HG03097 (cell line): Measurements from ENCODE around the gene ADD2.

Experiments used
- ATAC-seq: cut with Tn5 transposase; IDR thresholded peaks from one replicate; pipeline ENCODE4 v1.9.1; 2021; ENCODE audit not compliant: unreplicated experiment, low FRiP score

Gene ADD2

DNA sequence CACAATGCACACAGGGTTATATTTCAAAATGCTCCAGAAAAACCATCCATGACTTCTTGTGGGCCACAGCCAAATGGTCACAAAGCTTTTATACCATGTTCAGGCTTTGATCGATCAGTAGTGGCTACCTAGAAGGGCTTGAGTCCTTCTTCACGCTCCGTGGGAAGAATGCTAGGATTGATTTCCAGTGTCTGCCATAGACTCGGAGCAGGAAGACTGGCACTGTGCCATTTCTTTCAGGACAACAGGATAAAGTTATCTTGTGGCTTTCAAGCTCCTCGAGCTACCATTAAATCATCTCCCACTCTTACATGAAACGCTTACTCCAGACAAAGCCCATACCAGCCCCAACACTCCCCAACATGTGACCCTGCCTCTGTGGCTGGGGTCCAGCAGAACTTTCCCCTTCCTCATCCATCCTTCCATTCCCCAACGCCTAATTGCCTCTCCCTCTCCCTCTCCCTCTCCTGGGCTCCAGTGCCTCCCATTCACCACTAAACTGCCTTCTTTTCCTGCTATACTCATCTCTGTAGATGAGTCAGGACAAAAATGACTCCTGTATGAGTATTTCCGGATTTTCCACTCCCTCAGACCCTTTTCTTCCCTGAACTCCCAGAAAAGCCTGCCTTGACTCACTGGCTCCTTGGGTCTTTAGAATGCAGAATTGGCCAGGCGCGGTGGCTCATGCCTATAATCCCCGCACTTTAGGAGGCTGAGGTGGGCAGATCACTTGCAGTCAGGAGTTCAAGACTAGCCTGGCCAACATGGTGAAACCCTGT lies 40.9 kb downstream of the ADD2 start:
- no peak for ATAC-seq

DNA sequence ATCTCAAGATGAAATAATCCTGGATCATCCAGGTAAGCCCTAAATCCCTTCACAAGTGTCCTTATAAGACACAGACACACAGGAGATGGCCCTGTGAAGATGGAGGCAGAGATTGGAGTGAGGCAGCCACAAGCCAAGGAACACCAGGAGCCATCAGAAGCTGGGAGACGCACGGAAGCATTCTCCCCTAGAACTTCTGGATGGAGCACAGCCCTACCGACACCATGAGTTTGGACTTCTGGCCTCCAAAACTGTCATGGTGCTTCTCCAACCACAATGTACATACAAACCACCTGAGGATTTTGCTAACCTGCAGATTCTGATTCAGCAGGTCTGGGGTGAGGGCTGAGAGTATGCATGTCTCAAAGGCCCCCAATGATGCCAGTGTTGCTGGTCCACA lies 42.5 kb downstream of the ADD2 start:
- ATAC-seq = no peak

DNA sequence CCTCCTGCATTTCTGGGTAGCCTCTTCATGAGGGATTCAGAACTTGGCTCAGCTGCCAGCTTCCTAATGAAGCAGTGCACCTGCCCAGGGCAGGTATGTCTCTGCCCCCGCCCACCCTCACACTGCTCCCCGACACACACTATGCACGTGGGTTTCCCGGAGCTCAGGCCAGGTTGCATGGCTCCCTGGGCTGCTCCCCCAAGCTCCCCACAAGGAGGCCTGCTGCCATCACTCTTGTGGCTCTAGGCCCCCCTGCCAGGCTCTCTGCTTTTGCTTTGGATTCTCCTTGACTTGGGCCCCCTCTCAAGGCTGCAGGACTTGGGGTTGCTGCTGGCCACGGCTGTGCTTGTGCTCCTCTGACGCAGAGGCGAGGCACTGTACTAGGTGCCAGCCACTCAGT lies 43.6 kb downstream of the ADD2 start:
- no peak for ATAC-seq

DNA sequence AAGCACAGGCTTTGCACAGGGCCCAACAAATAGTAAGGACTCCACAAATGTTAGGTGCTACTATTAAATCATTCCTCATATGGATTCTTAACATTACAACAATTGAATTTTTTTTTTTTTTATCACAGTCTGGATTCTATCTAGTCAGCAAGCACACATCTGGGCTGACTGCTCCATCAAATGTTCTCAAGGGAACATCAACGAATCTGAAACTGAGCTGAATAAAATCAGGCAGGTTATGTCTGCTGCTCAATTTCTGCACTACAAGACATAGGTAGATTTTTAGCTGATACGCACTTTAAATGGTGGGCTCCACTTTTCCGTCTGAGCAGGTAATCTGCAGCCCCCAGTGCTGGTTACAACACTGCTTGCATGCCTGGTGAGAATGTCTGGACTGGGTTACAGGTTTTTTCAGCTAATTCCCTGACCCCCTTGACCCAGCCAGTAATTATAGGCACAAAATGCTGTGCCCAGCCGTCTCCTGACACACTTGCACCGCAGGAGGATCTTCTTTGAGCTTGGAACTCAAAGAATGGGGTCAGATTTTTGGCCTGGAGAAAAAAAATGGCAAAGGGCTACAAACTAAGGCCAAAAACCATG lies 44.6 kb downstream of the ADD2 start:
- ATAC-seq = no peak

DNA sequence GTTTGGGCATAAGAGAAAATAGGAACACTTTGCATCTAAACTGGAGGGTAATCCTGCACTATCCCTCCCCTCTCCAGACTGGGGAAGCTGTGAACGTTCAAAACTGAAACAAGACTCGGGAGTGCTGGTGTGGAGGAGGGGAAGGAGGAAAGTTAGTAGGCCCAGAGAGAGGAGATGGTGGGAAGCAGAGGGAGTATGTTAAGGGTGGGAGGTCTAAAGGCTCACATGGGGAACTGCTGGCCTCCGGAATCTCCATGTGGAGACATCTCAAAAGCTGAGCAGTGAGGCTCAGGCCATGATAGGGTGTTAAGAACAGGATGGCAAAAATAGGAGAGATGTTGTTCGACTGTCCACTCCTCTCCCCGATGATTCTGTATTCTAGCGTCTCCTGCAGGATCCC lies 47.9 kb downstream of the ADD2 start:
- ATAC-seq = no peak

DNA sequence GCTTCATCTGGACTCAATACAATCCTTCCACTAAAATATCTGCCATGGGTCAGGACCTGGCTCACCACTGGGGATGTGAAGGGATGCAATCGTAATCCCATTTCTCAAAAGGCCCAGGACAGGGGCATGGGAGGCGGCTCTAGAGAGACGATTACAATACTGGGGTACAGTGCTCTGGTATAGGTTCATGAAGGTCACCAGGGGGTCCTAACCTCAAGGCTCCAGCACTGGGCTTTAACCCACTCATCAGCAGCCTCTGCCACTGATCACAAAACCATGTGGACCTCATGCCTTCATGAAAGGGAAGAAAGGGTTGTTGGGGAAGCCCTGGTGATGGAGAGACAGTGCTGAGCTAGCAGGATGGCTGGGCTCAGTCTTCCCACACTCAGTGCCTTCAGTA lies 48.8 kb downstream of the ADD2 start:
- ATAC-seq = no peak

DNA sequence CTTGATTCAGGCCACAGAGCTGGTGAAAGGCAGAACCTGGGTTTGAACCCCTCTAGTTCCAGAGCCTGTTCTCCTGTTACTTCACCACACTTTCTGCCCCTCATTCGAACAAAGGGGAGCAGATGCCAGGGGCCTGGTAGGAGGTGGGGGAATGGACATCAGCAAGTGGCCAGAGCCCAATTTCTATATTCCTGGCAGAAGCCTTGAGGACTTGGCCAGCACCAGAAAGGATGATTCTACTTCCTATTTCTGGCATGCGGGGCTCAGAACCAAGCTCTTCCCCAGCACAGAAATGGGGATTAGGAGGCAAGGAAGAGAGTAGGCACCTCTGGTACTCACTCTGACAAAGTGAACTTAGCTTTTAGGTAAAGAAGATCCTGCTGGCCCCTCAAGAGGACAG lies 49.3 kb downstream of the ADD2 start:
- ATAC-seq = no peak

DNA sequence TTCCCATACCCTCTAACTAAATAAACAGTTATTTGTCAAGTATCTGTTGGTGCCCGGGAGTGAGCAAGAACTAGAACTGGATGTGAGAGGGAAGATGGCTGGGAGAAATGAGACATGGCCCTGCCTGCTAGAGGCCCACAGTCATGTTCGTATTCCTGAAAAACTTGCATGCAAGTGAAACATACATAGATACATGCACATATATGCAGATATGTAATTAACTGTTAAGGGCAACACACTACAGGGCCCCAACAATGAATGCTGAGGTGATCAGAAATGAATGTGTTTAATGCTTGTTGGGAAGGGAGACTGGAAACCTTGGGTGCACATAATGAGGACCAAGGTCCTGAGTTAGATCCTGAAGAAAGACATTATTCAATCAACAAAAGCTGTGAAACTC lies 49.8 kb downstream of the ADD2 start:
- no peak for ATAC-seq

DNA sequence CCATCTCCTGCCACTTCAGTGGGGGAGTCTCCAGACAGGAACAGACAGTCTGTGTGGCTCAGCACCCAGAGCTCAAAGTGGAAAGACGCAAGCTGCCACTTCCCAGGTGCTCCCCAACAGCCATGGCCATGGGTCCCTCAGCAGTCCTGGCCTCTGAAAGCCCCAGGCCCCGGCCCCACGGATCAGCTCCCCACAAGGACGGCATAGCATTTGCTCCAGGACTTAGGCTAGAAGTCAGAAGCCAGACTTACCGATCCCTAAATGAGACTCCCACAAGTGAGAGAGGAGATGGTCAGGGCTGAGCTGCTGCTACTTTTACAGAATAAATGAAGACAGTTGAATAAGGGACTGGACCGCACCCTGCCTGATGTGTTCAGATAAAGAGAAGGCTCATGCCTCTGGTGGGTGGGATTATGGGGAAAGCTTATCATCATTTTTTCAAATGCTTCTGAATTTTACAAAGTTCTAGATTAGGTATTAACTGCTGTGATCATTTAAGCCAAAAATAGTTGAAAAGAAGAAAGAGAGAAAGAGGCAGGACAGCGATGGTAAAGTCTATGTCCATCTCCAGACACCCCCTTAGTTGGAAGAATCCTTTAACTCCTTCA lies 50.5 kb downstream of the ADD2 start:
- no peak for ATAC-seq

DNA sequence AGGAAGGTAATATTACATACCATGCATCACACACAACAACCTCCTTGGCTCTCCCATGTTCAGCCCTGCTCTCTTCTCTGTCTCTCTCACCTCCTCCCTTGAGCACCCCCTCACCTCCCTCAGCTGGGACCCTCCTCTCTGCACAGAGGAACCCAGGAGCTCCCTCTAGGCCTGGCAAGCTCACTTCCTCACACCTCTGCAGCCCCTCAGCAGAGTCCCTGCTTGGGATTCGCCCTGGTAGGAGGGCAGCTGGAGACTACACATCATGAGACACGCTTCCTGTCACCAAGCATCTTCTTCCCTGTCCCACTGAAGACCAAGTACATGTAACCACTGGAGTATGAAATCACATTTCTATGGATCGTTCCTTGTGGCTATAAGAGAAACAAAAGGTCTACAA lies 51.0 kb downstream of the ADD2 start:
- no peak for ATAC-seq

DNA sequence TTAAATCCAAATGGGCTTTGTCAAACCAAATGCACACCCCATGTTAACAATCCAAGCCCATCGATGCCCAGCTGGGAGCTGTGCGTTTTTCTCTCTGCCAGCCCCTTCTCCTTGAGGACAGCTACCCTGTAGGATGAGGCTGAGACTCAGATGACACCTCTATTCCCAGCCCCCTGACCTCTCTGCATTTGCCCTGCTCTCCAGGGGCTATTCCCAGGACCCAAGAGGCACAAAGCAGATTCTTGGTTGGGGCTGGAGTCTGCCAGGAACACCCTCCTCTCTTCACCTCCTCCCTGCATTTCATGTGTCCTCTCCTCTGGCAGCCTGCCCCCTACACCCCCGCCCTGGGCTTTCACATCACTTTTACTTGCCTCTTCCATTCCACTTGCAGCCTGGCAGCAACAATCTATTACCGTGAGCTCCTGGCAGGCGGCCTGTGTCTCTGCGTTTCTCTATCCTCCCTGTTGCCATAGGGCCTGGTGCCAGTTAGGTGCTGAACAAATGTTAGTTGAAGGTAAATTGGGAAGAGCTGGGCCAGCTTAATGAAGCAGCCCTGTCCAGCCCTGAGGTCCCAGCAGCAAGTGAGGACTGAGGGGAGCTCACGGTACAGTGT lies 51.8 kb downstream of the ADD2 start:
- ATAC-seq = no peak

DNA sequence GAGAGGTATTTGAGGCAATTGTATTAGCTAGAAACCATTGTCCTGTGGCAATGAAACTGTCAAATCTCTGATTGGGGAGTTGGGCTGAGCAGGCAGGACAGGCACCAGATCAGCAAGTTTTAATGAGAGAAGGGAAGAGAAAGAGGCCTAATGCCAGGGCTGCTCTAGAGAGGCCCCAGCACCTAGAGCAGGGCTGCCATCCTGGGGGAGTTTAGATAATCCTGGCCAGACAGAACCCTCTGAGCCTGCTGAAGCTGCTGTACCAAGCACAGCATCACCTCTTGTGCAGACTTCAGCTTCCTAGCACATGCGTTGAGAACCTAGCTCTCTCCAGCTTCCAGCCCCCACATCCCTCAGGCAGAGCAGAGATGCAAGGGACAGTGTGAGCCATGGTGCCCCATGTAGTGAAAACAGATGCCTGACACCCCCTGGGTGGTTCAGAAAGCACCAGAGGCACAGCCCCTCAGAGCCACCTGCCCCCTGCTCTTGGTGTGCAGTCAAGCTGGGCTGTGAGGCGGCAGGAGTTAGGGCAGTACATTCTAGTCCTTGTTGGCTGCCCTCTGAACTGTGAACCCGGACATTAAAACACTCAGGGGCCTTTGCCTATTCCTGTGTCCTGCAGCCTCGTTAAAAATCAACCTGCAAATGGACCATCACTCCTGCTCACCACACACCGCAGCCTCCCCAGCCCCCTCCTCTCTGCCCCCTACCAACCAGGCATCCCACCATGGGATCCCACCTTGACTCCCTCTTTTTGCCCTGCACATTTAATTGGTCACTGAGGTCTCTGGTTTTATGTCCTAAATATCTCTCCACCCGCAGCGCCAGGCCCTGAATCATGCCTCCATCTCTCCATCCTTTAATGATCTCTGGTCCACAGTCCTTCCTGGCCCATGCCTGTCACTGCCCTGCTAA lies 52.7 kb downstream of the ADD2 start:
- ATAC-seq = no peak

DNA sequence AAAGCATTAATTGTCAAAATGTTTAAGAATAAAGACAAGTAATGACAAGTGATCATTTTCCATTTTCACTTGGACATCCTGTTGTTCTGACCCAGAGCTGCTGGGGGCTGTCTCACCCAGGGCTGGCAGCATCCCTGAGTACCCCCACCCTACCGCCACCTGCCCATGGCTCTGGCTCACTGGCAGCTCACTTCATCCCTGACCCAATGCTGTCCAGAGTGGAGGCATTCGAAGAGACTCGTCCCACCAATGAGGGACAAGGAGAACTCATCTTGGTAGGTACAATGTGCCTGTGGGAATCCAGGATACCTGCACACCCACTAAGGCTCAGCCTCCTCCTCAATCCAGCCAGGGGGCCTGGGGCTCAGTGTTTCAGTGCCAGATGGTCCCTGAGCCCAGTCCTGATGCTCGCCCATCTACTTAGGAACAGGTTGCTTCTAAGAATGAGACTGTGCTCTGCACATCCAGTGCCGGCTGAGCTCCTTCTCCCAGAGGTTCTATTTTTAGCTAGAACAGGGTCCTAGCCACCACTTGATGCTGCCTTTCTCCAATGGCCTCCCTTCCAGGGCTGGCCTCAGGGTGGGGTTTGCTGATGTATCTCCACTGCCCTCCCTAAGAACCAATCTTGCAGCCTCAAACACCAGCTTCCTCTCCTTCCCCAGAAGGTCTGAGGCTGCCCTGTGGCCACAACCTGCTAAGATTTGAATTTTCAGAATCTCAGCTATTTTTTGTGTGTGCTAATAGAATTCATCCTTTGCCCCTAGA lies 53.7 kb downstream of the ADD2 start:
- no peak for ATAC-seq

DNA sequence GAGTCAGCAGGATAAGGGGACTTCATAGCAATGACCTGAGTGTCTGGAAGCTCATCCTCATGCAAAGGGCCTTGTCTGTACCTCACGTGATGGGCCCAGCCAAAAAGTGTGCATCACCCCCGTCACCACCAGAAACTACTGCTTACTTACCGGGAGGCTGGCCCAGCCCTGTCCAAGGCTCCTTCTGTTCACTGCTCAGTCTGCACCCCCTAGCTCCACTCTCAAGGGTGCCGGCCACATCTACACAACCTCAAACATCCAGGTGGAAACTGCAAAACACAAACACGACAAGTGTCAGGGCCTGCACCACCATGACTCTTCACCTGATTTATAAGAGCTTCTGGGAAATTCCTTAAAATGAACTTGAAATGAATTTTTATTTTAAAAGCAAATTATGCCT lies 55.1 kb downstream of the ADD2 start:
- no peak for ATAC-seq

DNA sequence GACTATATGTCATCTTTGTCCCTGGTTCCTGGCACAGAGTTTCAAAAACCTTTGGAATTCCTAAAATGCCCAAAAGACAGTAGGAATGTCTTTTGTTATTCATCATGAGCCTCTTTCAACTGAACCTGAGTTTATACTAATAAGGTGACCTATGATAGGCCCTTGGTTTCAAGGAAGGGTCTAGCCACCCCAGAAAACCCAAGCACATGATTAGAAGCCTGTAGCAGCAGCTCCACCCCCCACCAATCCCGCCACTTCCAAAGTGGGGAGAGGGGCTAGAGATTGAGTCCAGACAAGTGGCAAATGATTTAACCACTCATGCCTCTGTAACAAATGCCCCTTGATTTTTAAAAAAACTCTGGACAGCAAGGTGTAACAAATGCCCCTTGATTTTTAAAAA lies 56.8 kb downstream of the ADD2 start:
- no peak for ATAC-seq

DNA sequence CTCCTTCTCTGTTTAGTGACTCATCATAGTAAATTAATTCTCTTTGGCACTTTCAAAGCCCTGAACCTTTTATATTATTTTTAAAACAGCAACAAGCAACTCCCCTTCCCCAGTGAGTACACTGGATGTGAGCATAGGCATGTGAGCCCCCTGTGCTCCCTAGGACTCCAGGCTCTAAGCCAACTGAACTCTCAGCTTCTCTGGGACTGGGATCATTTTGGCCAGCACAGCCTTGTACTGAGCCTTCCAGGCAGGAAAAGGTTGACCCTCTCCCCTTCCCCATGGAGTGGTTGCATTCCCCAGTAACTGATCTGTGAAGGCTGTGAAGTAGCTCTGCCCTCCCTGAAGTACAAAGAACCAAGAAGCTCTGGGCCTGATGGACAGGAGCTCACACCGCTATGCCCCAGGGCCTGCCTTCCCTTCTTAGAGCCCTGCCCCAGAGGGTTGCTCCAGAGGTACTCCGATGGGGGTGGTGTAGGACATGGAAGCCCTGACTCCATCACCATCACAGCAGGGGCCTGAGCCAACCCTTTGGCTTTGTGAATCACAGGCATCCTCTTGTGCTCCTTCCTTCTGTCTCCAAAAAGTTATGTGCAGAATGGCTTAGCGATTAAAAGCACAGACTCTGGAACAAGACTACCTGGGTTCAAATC lies 57.8 kb downstream of the ADD2 start:
- no peak for ATAC-seq

DNA sequence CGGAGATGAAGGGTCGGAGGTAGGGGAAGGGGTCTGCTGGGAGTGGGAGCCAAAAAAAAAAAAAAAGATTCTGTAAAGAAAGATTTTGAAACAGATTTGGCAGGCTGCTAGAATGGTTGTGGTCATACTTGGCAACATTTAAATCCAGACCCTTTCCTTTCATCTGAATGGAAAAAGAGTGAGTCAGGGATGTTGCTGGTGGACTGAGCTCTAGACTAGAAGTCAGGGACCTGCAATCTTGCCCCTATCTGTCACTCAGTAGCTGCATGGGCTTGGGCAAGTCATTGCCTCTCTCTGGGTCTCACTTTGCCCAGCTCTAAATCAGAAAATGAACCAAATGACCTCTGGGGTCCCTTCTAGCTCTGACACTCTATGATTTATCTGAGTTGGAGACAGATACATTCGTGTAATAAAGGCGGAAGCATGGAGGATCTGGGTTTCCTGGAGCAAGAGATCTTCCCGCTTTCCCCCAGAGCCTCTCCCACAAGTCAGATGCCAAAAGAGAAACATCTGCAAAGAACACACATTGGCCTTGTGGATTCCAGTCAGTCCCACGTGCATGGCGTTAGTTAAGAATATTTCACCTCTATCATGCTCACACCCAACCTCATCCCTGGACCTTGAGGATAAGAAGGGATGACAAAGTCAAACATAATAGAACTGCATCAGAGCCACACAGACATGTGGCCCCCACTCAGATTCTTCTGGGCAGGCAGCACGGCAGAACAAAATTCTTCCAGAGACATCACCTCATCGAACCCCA lies 58.5 kb downstream of the ADD2 start:
- ATAC-seq = no peak

DNA sequence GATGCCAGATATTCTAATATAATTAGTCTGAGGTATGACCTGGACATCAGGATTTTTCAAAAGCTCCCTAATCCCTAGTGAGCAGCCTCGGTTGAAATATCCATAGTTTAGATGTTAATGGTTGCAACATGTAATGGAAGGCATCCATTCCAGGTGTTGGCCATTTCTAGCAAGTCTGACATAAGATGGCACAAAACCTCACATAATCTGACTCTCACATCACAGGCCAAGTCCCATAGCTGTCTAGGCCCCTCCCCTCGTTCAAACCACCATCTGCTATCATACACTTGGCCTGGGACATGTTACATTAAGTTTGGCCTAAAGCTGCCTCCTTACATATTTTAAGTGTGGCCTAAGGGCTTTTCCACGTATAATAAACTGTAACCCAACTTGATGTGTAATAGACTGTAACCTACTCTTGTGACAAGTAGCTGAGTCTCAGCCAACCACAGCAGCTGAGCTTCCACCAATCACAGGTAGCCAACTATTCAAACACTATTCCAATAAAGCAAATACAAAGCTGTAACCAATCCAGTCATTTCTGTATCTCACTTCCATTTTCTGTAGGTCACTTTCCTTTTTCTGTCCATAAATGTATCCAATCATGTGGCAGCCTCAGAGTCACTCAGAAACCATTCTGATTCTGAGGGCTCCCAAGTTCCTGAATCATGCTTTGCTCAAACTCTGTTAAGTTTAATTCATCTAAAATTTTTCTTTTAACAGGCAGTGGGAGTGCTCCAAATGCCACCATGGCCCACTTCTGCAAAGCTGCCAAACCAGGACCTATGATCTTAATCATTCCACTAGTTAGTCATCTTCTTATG lies 59.4 kb downstream of the ADD2 start:
- ATAC-seq = no peak
